ENCODE data around the gene TIMM13.
A peak's percentile ranks its signal among the peaks of the same experiment; 100 is the strongest.

TIMM13 gene

GRCh38 chr19:2431318-2432055 is 4.1 kb upstream of the TIMM13 start:
- no peak for TF ChIP-seq CTCF (IDR thresholded peaks at IDR 0.05; ENCODE audit: low read depth, low read length, missing control alignments)
- DNase-seq (ENCODE audit: low read depth) = no peak
- in situ Hi-C loops (cut with HindIII; ENCODE audit: low sequenced_read_pairs) = no loop called here
- H3K4me3 ChIP-seq (ENCODE audit: low read depth, low read length) = no peak overlapping the region

- in situ Hi-C loops (cut with HindIII; ENCODE audit: low sequenced_read_pairs) = no loop called here
- H3K4me3 ChIP-seq (ENCODE audit: low read depth, low read length) = no peak overlapping the region
- DNase-seq (ENCODE audit: low read depth) = no peak
- TF ChIP-seq CTCF (IDR thresholded peaks at IDR 0.05; ENCODE audit: low read depth, low read length, missing control alignments) = no peak
Observed at GRCh38 chr19:2429917-2430535, 2.6 kb upstream of the TIMM13 start.

GRCh38 chr19:2428756-2429711 is 1.6 kb upstream of the TIMM13 start:
- no peak for TF ChIP-seq CTCF (IDR thresholded peaks at IDR 0.05; ENCODE audit: low read depth, low read length, missing control alignments)
- no peak for DNase-seq (ENCODE audit: low read depth)
- H3K4me3 ChIP-seq (ENCODE audit: low read depth, low read length) = no peak overlapping the region
- in situ Hi-C loops (cut with HindIII; ENCODE audit: low sequenced_read_pairs) = no loop called here

- peak overlapping the region; percentile 91 for H3K4me3 ChIP-seq (ENCODE audit: low read depth, low read length)
- in situ Hi-C loops (cut with HindIII; ENCODE audit: low sequenced_read_pairs) = no loop called here
Observed at GRCh38 chr19:2428321-2428690, 920 bp upstream of the TIMM13 start.

GRCh38 chr19:2426611-2427428 is 566 bp downstream of the TIMM13 start:
- no peak for DNase-seq (ENCODE audit: low read depth)
- in situ Hi-C loops (cut with HindIII; ENCODE audit: low sequenced_read_pairs) = no loop called here
- H3K4me3 ChIP-seq (ENCODE audit: low read depth, low read length) = peak overlapping the region; percentile 91
- TF ChIP-seq CTCF (IDR thresholded peaks at IDR 0.05; ENCODE audit: low read depth, low read length, missing control alignments) = no peak

More at GRCh38 chr19:2428321-2428690, 920 bp upstream of the TIMM13 start:
- no peak for TF ChIP-seq CTCF (IDR thresholded peaks at IDR 0.05; ENCODE audit: low read depth, low read length, missing control alignments)
- DNase-seq (ENCODE audit: low read depth) = no peak
